Neural progenitor cell (in vitro differentiated cells): Measurements from ENCODE around the gene TUB. TPM values are rescaled to one million over a fixed set of nuclear protein-coding genes. Genes with fewer than 3 reads are reported as not detected.

Experiments used
- DNase-seq: peaks from one replicate; pipeline ENCODE4 v3.0.0-alpha.2; 2016; ENCODE audit warnings: low spot score
- H2AFZ ChIP-seq: fragments of 200-600 bp; sonication (generic); replicated peaks from 2 replicates; pipeline ENCODE4 v1.6.1; 2016; ENCODE audit warnings: antibody characterized with exemption
- H3F3A ChIP-seq: fragments of 200-600 bp; sonication (generic); 2 replicates; pipeline ENCODE4 v1.6.1; 2016; ENCODE audit warnings: antibody characterized with exemption, low read depth
- H3K27ac ChIP-seq: fragments of 200-600 bp; sonication (generic); 2 replicates; pipeline ENCODE4 v1.5.1; 2016; ENCODE audit warnings: mild to moderate bottlenecking
- H3K27me3 ChIP-seq: fragments of 200-600 bp; sonication (generic); 2 replicates; pipeline ENCODE4 v1.6.1; 2016; ENCODE audit warnings: mild to moderate bottlenecking, moderate library complexity
- H3K36me3 ChIP-seq: fragments of 200-600 bp; sonication (generic); 2 replicates; pipeline ENCODE4 v1.5.1; 2016
- H3K4me1 ChIP-seq: fragments of 200-600 bp; sonication (generic); 2 replicates; pipeline ENCODE4 v1.6.1; 2016; ENCODE audit warnings: mixed run types
- H3K4me2 ChIP-seq: fragments of 200-600 bp; sonication (generic); 2 replicates; pipeline ENCODE4 v1.6.1; 2016
- H3K4me3 ChIP-seq: fragments of 200-600 bp; sonication (generic); 2 replicates; pipeline ENCODE4 v1.5.1; 2016
- H3K79me2 ChIP-seq: fragments of 200-600 bp; sonication (generic); 2 replicates; pipeline ENCODE4 v1.6.1; 2016; ENCODE audit warnings: low read depth
- H3K9ac ChIP-seq: fragments of 200-600 bp; sonication (generic); 2 replicates; pipeline ENCODE4 v1.6.1; 2016
- H3K9me3 ChIP-seq: fragments of 200-600 bp; sonication (generic); 2 replicates; pipeline ENCODE4 v1.5.1; 2016; ENCODE audit warnings: low read depth
- H4K20me1 ChIP-seq: fragments of 200-600 bp; sonication (generic); 2 replicates; pipeline ENCODE4 v1.6.1; 2016; ENCODE audit warnings: low read depth
- H3K27ac Mint-ChIP-seq: 3 replicates; pipeline ENCODE4 v1.8.0; 2021; ENCODE audit warnings: mixed read lengths
- H3K27me3 Mint-ChIP-seq: 2 replicates; pipeline ENCODE4 v1.8.0; 2022; ENCODE audit warnings: low read depth, mild to moderate bottlenecking, inconsistent platforms, moderate library complexity, mixed read lengths; ENCODE audit not compliant: insufficient read depth
- H3K36me3 Mint-ChIP-seq: 3 replicates; pipeline ENCODE4 v1.8.0; 2021; ENCODE audit warnings: mixed read lengths
- H3K4me1 Mint-ChIP-seq: 3 replicates; pipeline ENCODE4 v1.8.0; 2021; ENCODE audit warnings: mixed read lengths
- H3K4me3 Mint-ChIP-seq: 3 replicates; pipeline ENCODE4 v1.8.0; 2021; ENCODE audit warnings: mild to moderate bottlenecking, moderate library complexity, mixed read lengths
- H3K9me3 Mint-ChIP-seq: 3 replicates; pipeline ENCODE4 v1.8.0; 2020; ENCODE audit warnings: mixed read lengths
- CTCF ChIP-seq: fragments of 200-600 bp; sonication (generic); IDR thresholded peaks from 2 replicates; pipeline ENCODE4 v1.5.1; 2017; ENCODE audit warnings: antibody characterized with exemption, mild to moderate bottlenecking
- EZH2 ChIP-seq: fragments of 200-600 bp; sonication (generic); IDR thresholded peaks from 2 replicates; pipeline ENCODE4 v1.6.1; 2017; ENCODE audit warnings: antibody characterized with exemption, mild to moderate bottlenecking, moderate library complexity
- EZH2phosphoT487 ChIP-seq: fragments of 200-600 bp; sonication (generic); IDR thresholded peaks from 2 replicates; pipeline ENCODE4 v1.6.1; 2017; ENCODE audit warnings: antibody characterized with exemption
- total RNA-seq: library from RNA; depleted of rRNA; stranded (reverse); fragments of >200 nt; gene quantifications from 2 replicates; pipeline ENCODE4 v1.2.3, GENCODE V29; 2015; ENCODE audit warnings: low replicate concordance

The TUB gene
- total RNA-seq, 1 donor from 2014 or later, result 28.7 TPM

GRCh38 chr11:8070417-8071115, 10.4 kb upstream of the TUB start:
- no peaks in the 10 kb centered on the region for H3K36me3 Mint-ChIP-seq

DNA sequence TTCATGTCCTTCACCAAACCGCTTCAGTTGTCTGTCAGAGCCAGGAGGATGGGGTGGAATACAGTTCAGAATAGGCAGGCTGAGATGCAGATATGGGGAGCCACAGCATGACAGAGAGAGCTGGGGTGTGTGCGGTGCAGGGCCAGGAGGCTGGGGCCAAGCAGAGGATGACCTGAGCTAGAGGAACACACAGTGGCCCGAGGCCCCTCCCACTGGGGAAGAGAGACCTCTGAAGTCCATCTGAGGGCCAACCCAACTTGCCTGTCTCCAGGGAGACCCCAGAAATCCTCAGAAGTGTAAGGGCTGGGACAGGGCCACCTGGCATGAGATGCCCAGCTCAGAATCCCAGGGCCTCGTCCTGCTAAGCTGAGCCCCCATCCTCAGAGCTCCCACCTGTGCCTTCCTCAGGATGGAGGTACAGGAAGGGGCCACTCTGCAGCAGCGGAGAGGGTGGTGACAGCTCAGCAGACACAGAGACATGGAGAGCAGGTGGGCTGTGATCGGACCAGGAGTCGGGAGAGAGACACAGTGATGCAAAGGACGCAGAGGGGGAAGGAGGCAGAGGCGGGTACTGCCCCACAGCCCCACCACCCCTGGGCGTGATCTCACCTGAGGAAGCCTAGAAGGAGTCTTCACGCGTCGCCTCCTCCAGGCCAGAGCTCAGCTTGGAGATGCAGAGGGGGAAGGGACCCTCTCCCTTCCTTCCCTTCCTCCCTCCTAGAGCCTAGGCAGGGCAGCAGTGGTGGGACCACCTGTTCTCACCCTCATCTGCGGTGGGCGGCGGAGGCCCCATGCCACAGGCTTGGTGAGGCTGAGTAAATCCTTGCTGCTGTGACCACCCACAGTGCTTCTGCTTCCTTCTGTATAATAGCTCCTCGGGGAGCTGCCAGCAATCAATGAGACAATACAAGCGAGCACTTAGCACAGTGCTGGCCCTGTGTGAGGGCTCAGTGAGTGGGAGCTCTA, 9.1 kb upstream of the TUB start:
- peaks cover 28% of the 10 kb centered on the region for H3K4me1 Mint-ChIP-seq
- Histone ChIP-seq H3K9me3 (no peaks in the 10 kb centered on the region), H3F3A (peaks cover 3% of the 10 kb centered on the region), H3K4me1 (peaks cover 23% of the 10 kb centered on the region), H3K27me3 (peaks cover 7% of the 10 kb centered on the region), H3K27ac (no peak overlapping the region), H3K4me2 (peak overlapping the region; percentile 53), H2AFZ (no peak overlapping the region), H3K9ac (no peak overlapping the region), H4K20me1 (no peaks in the 10 kb centered on the region), H3K4me3 (no peak overlapping the region), H3K36me3 (no peaks in the 10 kb centered on the region), H3K79me2 (no peaks in the 10 kb centered on the region)
- no peaks in the 10 kb centered on the region for H3K9me3 Mint-ChIP-seq
- DNase-seq, result peak; percentile 81
- peaks cover 20% of the 10 kb centered on the region for H3K27me3 Mint-ChIP-seq
- H3K27ac Mint-ChIP-seq, result no peak overlapping the region
- no peaks in the 10 kb centered on the region for H3K36me3 Mint-ChIP-seq
- no peak overlapping the region for H3K4me3 Mint-ChIP-seq
- TF ChIP-seq EZH2, result no peak

More at GRCh38 chr11:8070417-8071115, 10.4 kb upstream of the TUB start:
- Mint-ChIP-seq H3K27me3 (peaks cover 17% of the 10 kb centered on the region), H3K4me1 (peaks cover 28% of the 10 kb centered on the region), H3K4me3 (no peak overlapping the region), H3K27ac (no peak overlapping the region), H3K9me3 (no peaks in the 10 kb centered on the region)
- Histone ChIP-seq H3K27me3 (peaks cover 7% of the 10 kb centered on the region), H3K9me3 (no peaks in the 10 kb centered on the region), H3K79me2 (no peaks in the 10 kb centered on the region), H4K20me1 (no peaks in the 10 kb centered on the region), H2AFZ (no peak overlapping the region), H3K36me3 (no peaks in the 10 kb centered on the region), H3K4me2 (no peak overlapping the region), H3K9ac (no peak overlapping the region), H3K4me3 (no peak overlapping the region), H3K27ac (no peak overlapping the region), H3K4me1 (peaks cover 23% of the 10 kb centered on the region), H3F3A (peaks cover 3% of the 10 kb centered on the region)
- peak; percentile 45 for DNase-seq
- TF ChIP-seq EZH2 (no peak), CTCF (peak; percentile 49)

GRCh38 chr11:8075119-8075726, 5.8 kb upstream of the TUB start:
- Mint-ChIP-seq H3K27ac (no peak overlapping the region), H3K27me3 (peaks cover 22% of the 10 kb centered on the region), H3K9me3 (no peaks in the 10 kb centered on the region), H3K36me3 (peaks cover 1% of the 10 kb centered on the region), H3K4me3 (no peak overlapping the region), H3K4me1 (peaks cover 31% of the 10 kb centered on the region)
- no peaks in the 10 kb centered on the region for H3K9me3 ChIP-seq
- no peak for DNase-seq
- no peak overlapping the region for H2AFZ ChIP-seq
- H3K79me2 ChIP-seq, result no peaks in the 10 kb centered on the region
- TF ChIP-seq EZH2phosphoT487 (no peak), EZH2 (no peak), CTCF (no peak)
- H3K9ac ChIP-seq, result no peak overlapping the region
- H4K20me1 ChIP-seq, result no peaks in the 10 kb centered on the region
- H3K27me3 ChIP-seq, result peaks cover 21% of the 10 kb centered on the region
- peaks cover 3% of the 10 kb centered on the region for H3F3A ChIP-seq
- no peaks in the 10 kb centered on the region for H3K36me3 ChIP-seq
- H3K27ac ChIP-seq, result no peak overlapping the region
- no peak overlapping the region for H3K4me3 ChIP-seq
- peaks cover 23% of the 10 kb centered on the region for H3K4me1 ChIP-seq
- no peak overlapping the region for H3K4me2 ChIP-seq
